Trophoblast cell (in vitro differentiated cells and primary cell): ENCODE data around the gene HOXC5.

Source experiments
- DNase-seq, 2 donors: peaks; one replicate each; pipeline ENCODE4 v3.0.0-alpha.2; 2016
- H2AFZ ChIP-seq: 2 replicates; pipeline ENCODE4 v1.6.1; 2013; ENCODE audit warnings: low read length, moderate library complexity, mild to moderate bottlenecking; ENCODE audit not compliant: insufficient read depth, poor library complexity
- H2AK5ac ChIP-seq: 2 replicates; pipeline ENCODE4 v1.6.1; 2013; ENCODE audit warnings: mild to moderate bottlenecking, low read length
- H2BK120ac ChIP-seq: 2 replicates; pipeline ENCODE4 v1.6.1; 2013; ENCODE audit warnings: low read length, mild to moderate bottlenecking, moderate library complexity; ENCODE audit not compliant: insufficient read depth, poor library complexity
- H2BK12ac ChIP-seq: 2 replicates; pipeline ENCODE4 v1.6.1; 2013; ENCODE audit warnings: mild to moderate bottlenecking, low read length, moderate library complexity
- H2BK5ac ChIP-seq: 2 replicates; pipeline ENCODE4 v1.6.1; 2013; ENCODE audit warnings: low read length, low read depth, moderate library complexity, mild to moderate bottlenecking; ENCODE audit not compliant: poor library complexity
- H3K14ac ChIP-seq: 2 replicates; pipeline ENCODE4 v1.6.1; 2013; ENCODE audit warnings: mild to moderate bottlenecking, low read length
- H3K18ac ChIP-seq: 2 replicates; pipeline ENCODE4 v1.6.1; 2013; ENCODE audit warnings: mild to moderate bottlenecking, low read length
- H3K23ac ChIP-seq: 2 replicates; pipeline ENCODE4 v1.6.1; 2013; ENCODE audit warnings: low read length
- H3K27ac ChIP-seq: 2 replicates; pipeline ENCODE4 v1.5.1; 2013; ENCODE audit warnings: low read depth, mild to moderate bottlenecking, inconsistent platforms, low read length, moderate library complexity
- H3K27me3 ChIP-seq: 2 replicates; pipeline ENCODE4 v1.6.1; 2013; ENCODE audit warnings: inconsistent platforms, mild to moderate bottlenecking, low read length, moderate library complexity; ENCODE audit not compliant: insufficient read depth
- H3K36me3 ChIP-seq, 2 experiments: 1 replicate in 1 of 2; 2 replicates in 1 of 2; pipeline ENCODE4 v1.6.1; 2013; ENCODE audit warnings: low read length in 2 of 2, mild to moderate bottlenecking in 2 of 2, moderate library complexity in 1 of 2; ENCODE audit not compliant: insufficient read depth in 2 of 2, control insufficient read depth in 1 of 2
- H3K4ac ChIP-seq: 2 replicates; pipeline ENCODE4 v1.6.1; 2013; ENCODE audit warnings: low read depth, mild to moderate bottlenecking, low read length, moderate library complexity
- H3K4me1 ChIP-seq, 2 experiments: 1 replicate in 1 of 2; 2 replicates in 1 of 2; pipeline ENCODE4 v1.6.1; 2013; ENCODE audit warnings: low read length in 2 of 2, mild to moderate bottlenecking in 2 of 2, moderate library complexity in 1 of 2; ENCODE audit not compliant: insufficient read depth in 2 of 2, control insufficient read depth in 1 of 2
- H3K4me2 ChIP-seq: 2 replicates; pipeline ENCODE4 v1.6.1; 2013; ENCODE audit warnings: inconsistent platforms, mild to moderate bottlenecking, low read length, moderate library complexity
- H3K4me3 ChIP-seq: 2 replicates; pipeline ENCODE4 v1.5.1; 2013; ENCODE audit warnings: mild to moderate bottlenecking, low read depth, low read length, inconsistent platforms
- H3K79me1 ChIP-seq: one replicate; pipeline ENCODE4 v1.6.1; 2013; ENCODE audit warnings: low read length
- H3K79me2 ChIP-seq: 2 replicates; pipeline ENCODE4 v1.6.1; 2013; ENCODE audit warnings: low read length, mild to moderate bottlenecking; ENCODE audit not compliant: control insufficient read depth, insufficient read depth, poor library complexity
- H3K9ac ChIP-seq: 2 replicates; pipeline ENCODE4 v1.6.1; 2013; ENCODE audit warnings: mild to moderate bottlenecking, low read length
- H3K9me3 ChIP-seq: 2 replicates; pipeline ENCODE4 v1.6.1; 2013; ENCODE audit warnings: low read depth, mild to moderate bottlenecking, control low read depth, inconsistent platforms, low read length; ENCODE audit not compliant: insufficient read depth
- H4K12ac ChIP-seq: 2 replicates; pipeline ENCODE4 v1.6.1; 2013; ENCODE audit warnings: low read depth, mild to moderate bottlenecking, low read length, moderate library complexity
- H4K8ac ChIP-seq: 2 replicates; pipeline ENCODE4 v1.6.1; 2013; ENCODE audit warnings: low read depth, mild to moderate bottlenecking, low read length, moderate library complexity
- H4K91ac ChIP-seq: one replicate; pipeline ENCODE4 v1.6.1; 2013; ENCODE audit warnings: low read depth, mild to moderate bottlenecking, low read length, moderate library complexity
- WGBS: extraction: QIAGEN DNeasy Blood & Tissue Kit; methylation state at CpG from one replicate; pipeline ENCODE4 v1.1.7; 2013; ENCODE audit warnings: missing lambda C conversion rate; ENCODE audit not compliant: insufficient read length, insufficient coverage; ENCODE audit errors: extremely low coverage; 5-methylcytosine and 5-hydroxymethylcytosine counted together

The HOXC5 gene

GRCh38 chr12:54036620-54037359, 3.9 kb downstream of the HOXC5 start:
- Histone ChIP-seq H3K79me2 (no peaks in the 10 kb centered on the region), H3K23ac (no peak overlapping the region), H3K36me3 (no peaks in the 10 kb centered on the region), H3K4me1 (peaks cover 0 to 6% of the 10 kb centered on the region in 2 experiments), H4K12ac (no peak overlapping the region), H3K27ac (no peak overlapping the region), H3K9ac (no peak overlapping the region), H2BK5ac (no peak overlapping the region), H3K9me3 (peaks cover 10% of the 10 kb centered on the region), H3K79me1 (no peaks in the 10 kb centered on the region), H3K18ac (no peak overlapping the region), H2AK5ac (no peak overlapping the region), H4K8ac (no peak overlapping the region), H2AFZ (no peak overlapping the region), H2BK12ac (no peak overlapping the region), H3K27me3 (peaks cover 93% of the 10 kb centered on the region), H2BK120ac (no peak overlapping the region), H3K14ac (no peak overlapping the region), H3K4me3 (no peak overlapping the region), H3K4me2 (no peak overlapping the region), H3K4ac (no peak overlapping the region), H4K91ac (no peak overlapping the region)
- no peak for DNase-seq
- WGBS: no CpG with 5 or more reads among the region's 14 CpGs

DNA sequence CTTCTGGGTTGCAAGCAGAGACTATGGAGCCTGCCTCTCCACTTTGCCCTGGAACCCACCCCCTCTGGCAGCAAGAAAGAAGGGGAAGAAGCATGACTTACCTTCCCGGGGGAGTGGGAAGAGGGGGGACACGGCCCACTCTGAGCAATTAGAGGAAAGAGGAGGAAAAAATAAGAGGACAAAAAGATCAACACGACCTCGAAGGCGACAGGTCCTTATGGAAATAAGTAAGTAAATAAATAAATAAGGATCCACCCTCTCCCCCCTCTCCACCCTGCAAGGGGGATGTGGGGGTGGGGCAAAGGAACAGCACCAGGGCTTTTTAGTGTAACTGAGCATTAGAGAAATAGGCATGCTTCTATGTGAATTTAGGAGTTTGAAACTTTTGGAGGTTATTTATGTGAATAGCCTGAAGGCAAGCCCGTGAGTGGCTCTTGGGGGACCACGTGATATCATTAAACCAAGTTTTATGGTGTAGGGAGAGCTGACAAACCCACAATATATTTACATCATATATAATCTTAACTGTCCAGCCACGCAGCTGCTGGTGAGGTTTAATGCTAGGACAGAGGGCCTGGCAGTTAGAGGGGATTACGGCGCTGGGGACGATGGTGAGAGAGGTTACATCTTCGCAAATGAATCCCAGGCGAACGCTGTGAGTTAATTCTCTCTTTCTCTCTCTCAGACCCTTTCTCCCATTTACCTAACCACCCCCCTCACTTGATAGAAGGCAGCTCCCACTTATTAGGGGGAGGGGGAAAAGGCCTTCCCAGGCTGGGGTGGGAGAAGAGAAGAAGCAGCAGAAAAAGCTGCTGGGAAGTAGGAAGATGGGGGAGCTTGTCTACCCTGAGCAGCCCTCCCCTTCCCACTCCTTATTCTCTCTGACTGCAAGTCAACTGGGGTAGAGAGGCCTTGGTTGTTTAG, 4.8 kb downstream of the HOXC5 start:
- Histone ChIP-seq H3K14ac (no peak overlapping the region), H3K27me3 (peaks cover 91% of the 10 kb centered on the region), H3K23ac (no peak overlapping the region), H4K8ac (no peak overlapping the region), H3K4me3 (no peak overlapping the region), H3K4me1 (peaks cover 0 to 6% of the 10 kb centered on the region in 2 experiments), H3K9me3 (peaks cover 10% of the 10 kb centered on the region), H2AK5ac (no peak overlapping the region), H3K18ac (no peak overlapping the region), H3K79me2 (no peaks in the 10 kb centered on the region), H3K79me1 (no peaks in the 10 kb centered on the region), H3K4ac (no peak overlapping the region), H3K4me2 (no peak overlapping the region), H3K27ac (no peak overlapping the region), H2BK120ac (no peak overlapping the region), H4K12ac (no peak overlapping the region), H2BK5ac (no peak overlapping the region), H2BK12ac (no peak overlapping the region), H2AFZ (no peak overlapping the region), H3K36me3 (no peaks in the 10 kb centered on the region), H3K9ac (no peak overlapping the region), H4K91ac (no peak overlapping the region)
- WGBS: no CpG with 5 or more reads among the region's 14 CpGs
- DNase-seq: no peak

GRCh38 chr12:54038284-54038870, 5.5 kb downstream of the HOXC5 start:
- H3K79me1 ChIP-seq: no peaks in the 10 kb centered on the region
- no peak overlapping the region for H2BK120ac ChIP-seq
- H3K4ac ChIP-seq: no peak overlapping the region
- no peak overlapping the region for H3K14ac ChIP-seq
- H2AFZ ChIP-seq: no peak overlapping the region
- no peak overlapping the region for H3K4me2 ChIP-seq
- no peak overlapping the region for H3K9ac ChIP-seq
- H3K27me3 ChIP-seq: peaks cover 90% of the 10 kb centered on the region
- H3K9me3 ChIP-seq: peaks cover 10% of the 10 kb centered on the region
- no peaks in the 10 kb centered on the region for H3K79me2 ChIP-seq
- H3K23ac ChIP-seq: no peak overlapping the region
- H3K18ac ChIP-seq: no peak overlapping the region
- no peak for DNase-seq
- no peak overlapping the region for H3K4me3 ChIP-seq
- no peak overlapping the region for H2BK5ac ChIP-seq
- no peak overlapping the region for H3K27ac ChIP-seq
- no peak overlapping the region for H4K12ac ChIP-seq
- no CpG with 5 or more reads among the region's 5 CpGs for WGBS
- H4K8ac ChIP-seq: no peak overlapping the region
- no peak overlapping the region for H2AK5ac ChIP-seq
- H2BK12ac ChIP-seq: no peak overlapping the region
- no peak overlapping the region for H4K91ac ChIP-seq
- peaks cover 0 to 6% of the 10 kb centered on the region in 2 experiments for H3K4me1 ChIP-seq
- H3K36me3 ChIP-seq: no peaks in the 10 kb centered on the region

DNA sequence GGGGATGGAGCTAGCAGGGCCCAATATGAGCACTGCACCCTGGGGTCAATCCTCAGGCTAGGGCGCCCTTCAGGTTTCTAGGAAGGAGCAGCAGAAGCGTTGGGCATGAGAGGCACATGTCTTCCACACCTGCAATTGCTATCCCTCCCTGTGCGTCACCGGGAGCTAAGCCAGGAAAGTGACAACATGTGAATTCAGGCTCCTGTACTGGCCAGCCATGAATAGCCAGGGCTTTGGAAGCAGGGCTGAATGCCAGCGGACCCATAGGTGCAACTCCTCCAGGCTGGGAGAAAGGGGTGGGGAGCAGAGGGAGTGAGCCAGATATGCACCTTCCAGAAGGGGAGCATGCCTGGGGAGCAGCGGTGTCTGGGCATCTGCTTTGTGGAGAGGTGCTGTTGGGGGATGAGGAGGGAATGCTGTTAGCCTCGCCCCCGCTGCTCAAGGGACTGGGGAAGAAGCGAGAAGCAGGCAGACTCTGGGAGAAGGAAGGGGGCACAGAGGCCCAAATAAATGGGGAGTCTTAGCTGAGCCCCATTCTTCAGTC, 6.1 kb downstream of the HOXC5 start:
- no CpG with 5 or more reads among the region's 9 CpGs for WGBS
- no peak overlapping the region for H3K23ac ChIP-seq
- no peak overlapping the region for H3K9ac ChIP-seq
- H3K14ac ChIP-seq: no peak overlapping the region
- peaks cover 90% of the 10 kb centered on the region for H3K27me3 ChIP-seq
- no peak overlapping the region for H2BK120ac ChIP-seq
- H3K4me3 ChIP-seq: no peak overlapping the region
- H4K91ac ChIP-seq: no peak overlapping the region
- H4K12ac ChIP-seq: no peak overlapping the region
- no peak for DNase-seq
- no peaks in the 10 kb centered on the region for H3K36me3 ChIP-seq
- no peak overlapping the region for H3K27ac ChIP-seq
- peaks cover 11% of the 10 kb centered on the region for H3K9me3 ChIP-seq
- no peak overlapping the region for H2BK12ac ChIP-seq
- no peak overlapping the region for H3K4me2 ChIP-seq
- no peaks in the 10 kb centered on the region for H3K79me1 ChIP-seq
- no peak overlapping the region for H2BK5ac ChIP-seq
- H2AK5ac ChIP-seq: no peak overlapping the region
- no peak overlapping the region for H3K4ac ChIP-seq
- H3K4me1 ChIP-seq: peaks cover 0 to 6% of the 10 kb centered on the region in 2 experiments
- no peaks in the 10 kb centered on the region for H3K79me2 ChIP-seq
- no peak overlapping the region for H4K8ac ChIP-seq
- H3K18ac ChIP-seq: no peak overlapping the region
- H2AFZ ChIP-seq: no peak overlapping the region
